Fibroblast of the aortic adventitia (primary cell): ENCODE results near the gene SP100. TPM values are rescaled to one million over a fixed set of nuclear protein-coding genes. Genes with fewer than 3 reads are reported as not detected.

ENCODE experiments used
- DNase-seq: peaks from one replicate; pipeline ENCODE4 v3.0.0-alpha.2; 2010; ENCODE audit warnings: low read depth
- H3K4me3 ChIP-seq: 2 replicates; pipeline ENCODE4 v1.5.1; 2011; ENCODE audit warnings: low read depth, mild to moderate bottlenecking, control low read depth, low read length, moderate library complexity
- CTCF ChIP-seq: IDR thresholded peaks from 2 replicates; pipeline ENCODE4 v1.5.1; 2011; ENCODE audit warnings: mild to moderate bottlenecking, low read length, control low read depth, inconsistent platforms; ENCODE audit not compliant: insufficient read depth
- total RNA-seq: library from RNA; depleted of rRNA; stranded (reverse); fragments of >200 nt; gene quantifications from 2 replicates; pipeline ENCODE4 v1.2.3, GENCODE V29; 2012; ENCODE audit warnings: low replicate concordance

The SP100 gene
- total RNA-seq, 1 donor = 169 TPM

GRCh38 chr2:230540332-230540731 is 124.3 kb downstream of the SP100 start:
- TF ChIP-seq CTCF = no peak
- H3K4me3 ChIP-seq = no peak overlapping the region
- no peak for DNase-seq

DNA sequence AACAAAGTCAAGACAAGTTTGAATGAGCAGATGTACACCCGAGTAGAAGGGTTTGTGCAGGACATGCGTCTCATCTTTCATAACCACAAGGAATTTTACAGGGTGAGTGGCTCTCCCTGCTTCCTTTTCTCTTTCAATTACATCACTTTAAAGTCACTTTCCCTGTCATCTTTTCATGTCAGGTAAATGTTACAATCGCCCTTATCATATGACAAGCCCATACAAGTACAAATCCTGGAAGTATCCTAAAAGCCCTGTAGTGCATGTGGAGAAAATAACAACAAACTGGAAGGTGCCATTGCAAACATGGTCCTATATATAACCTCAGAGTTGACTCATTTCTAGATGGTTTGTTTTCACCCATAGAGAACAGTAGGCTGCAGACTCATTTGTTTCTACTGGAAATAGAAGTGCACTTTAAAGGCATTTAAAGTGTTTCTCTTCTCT is 126.0 kb downstream of the SP100 start:
- DNase-seq = no peak
- no peak overlapping the region for H3K4me3 ChIP-seq
- no peak for TF ChIP-seq CTCF

- DNase-seq = no peak
- H3K4me3 ChIP-seq = no peak overlapping the region
- no peak for TF ChIP-seq CTCF
These were observed 126.8 kb downstream of the SP100 start for GRCh38 chr2:230542751-230543150.

DNA sequence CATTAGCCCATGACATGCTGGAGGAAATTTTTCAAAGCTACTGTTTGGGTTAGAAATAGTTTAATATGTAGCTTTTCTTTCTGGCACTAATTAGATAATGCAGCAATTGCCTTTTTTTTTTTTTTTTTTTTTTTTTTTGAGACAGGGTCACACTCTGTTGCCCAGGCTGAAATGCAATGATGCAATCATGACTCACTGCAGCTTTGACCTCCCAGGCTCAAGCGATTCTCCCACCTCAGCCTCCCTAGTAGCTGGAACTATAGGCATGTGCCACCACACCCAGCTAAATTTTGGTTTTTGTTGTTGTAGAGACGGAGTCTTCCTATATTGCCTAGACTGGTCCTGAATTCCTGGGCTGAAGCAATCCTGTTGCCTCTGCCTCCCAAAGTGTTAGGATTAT is 136.2 kb downstream of the SP100 start:
- no peak for TF ChIP-seq CTCF
- H3K4me3 ChIP-seq = no peak overlapping the region
- no peak for DNase-seq

GRCh38 chr2:230557065-230557464 is 141.1 kb downstream of the SP100 start:
- TF ChIP-seq CTCF = no peak
- H3K4me3 ChIP-seq = no peak overlapping the region
- no peak for DNase-seq

DNA sequence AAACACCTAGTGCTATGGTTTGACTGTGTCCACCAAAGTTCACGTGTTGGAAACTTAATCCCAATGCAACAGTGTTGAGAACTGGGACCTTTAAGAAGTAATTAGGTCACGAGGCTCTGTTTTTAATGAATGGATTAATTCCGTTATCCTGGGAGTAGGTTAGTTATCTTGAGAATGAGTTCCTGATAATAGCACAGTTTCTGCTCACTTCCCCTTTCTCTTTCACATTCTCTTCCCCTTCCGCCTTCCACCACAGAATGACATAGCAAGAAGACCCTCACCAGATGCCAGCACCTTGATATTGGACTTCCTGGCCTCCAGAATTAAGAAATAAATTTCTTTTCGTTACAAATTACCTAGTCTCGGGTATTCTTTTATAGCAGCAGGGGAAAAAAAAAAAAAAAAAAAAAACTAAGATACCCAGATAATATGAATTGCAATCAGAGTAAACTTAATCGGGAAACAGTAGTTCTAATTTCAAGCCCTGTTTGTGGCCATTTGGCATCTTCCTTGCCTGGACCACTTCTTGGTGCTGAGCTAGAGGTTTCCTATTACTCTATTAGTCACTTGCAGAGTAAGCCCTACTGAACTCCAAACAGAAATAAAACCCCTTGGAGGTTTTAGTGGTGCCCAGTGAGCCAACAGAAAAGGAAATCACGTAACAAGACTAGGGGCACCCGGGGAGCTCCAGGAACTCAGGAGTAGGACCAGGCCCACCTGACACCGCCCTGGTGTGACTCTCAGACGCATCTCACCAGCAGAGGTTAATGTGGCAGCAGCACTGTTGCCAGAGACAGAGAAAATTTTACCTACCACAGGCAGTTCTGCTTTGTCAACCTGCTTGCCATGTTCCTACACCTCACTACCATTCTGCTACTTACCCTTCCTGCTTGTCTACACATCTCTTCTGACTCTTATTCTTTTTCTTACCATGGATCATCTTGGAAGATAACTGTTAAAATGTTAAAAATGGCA is 149.1 kb downstream of the SP100 start:
- DNase-seq = no peak
- no peak for TF ChIP-seq CTCF
- no peak overlapping the region for H3K4me3 ChIP-seq
